WI38 (cell line): Measurements from ENCODE around the gene EPHA3.

Source experiments
- H3K4me3 ChIP-seq: 2 replicates; pipeline ENCODE4 v1.5.1; 2011; ENCODE audit warnings: low read depth, mild to moderate bottlenecking, control low read depth, low read length
- TF ChIP-seq, protein P1 (sequence below): IDR thresholded peaks from 2 replicates; pipeline ENCODE4 v1.5.1; 2012; ENCODE audit warnings: low read depth, mild to moderate bottlenecking, control low read depth, low read length

The EPHA3 gene

DNA sequence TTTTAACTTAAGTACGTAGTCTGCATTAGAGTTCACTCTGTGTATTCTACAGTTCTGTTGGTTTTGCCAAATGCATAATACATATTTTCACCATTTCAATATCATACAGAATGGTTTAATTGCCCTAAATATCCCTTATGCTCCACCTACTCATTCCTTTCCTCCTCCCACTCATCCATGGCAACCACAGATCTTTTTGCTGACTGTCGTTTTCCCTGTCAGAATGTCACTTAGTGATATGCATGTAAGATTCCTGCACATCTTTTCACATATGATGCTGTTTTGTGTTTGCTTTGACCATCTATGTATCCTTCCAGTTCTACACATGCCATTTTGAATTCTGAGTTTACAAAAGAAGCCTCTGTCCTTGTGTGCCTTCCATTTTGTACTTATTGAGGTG is 36.7 kb downstream of the EPHA3 start:
- TF ChIP-seq, protein P1, sequence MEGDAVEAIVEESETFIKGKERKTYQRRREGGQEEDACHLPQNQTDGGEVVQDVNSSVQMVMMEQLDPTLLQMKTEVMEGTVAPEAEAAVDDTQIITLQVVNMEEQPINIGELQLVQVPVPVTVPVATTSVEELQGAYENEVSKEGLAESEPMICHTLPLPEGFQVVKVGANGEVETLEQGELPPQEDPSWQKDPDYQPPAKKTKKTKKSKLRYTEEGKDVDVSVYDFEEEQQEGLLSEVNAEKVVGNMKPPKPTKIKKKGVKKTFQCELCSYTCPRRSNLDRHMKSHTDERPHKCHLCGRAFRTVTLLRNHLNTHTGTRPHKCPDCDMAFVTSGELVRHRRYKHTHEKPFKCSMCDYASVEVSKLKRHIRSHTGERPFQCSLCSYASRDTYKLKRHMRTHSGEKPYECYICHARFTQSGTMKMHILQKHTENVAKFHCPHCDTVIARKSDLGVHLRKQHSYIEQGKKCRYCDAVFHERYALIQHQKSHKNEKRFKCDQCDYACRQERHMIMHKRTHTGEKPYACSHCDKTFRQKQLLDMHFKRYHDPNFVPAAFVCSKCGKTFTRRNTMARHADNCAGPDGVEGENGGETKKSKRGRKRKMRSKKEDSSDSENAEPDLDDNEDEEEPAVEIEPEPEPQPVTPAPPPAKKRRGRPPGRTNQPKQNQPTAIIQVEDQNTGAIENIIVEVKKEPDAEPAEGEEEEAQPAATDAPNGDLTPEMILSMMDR: no peak
- no peak overlapping the region for H3K4me3 ChIP-seq

DNA sequence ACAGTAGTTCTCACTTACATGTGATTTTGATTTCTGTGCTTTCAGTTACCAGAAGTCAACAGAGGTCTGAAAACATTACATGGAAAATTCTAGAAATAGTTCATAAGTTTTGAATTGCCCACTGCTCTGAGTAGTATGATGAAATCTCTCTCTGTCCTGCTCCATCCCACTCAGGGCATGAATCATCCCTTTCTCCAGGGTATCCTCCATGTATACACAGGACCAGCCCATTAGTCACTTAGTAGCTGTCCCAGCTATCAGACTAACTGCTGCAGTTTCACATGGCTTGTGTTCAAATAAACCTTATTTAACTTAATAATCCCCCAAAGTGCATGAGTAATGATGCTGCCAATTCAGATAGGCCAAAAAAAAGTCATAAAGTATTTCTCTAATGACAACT is 38.6 kb downstream of the EPHA3 start:
- TF ChIP-seq, protein P1: no peak
- no peak overlapping the region for H3K4me3 ChIP-seq

DNA sequence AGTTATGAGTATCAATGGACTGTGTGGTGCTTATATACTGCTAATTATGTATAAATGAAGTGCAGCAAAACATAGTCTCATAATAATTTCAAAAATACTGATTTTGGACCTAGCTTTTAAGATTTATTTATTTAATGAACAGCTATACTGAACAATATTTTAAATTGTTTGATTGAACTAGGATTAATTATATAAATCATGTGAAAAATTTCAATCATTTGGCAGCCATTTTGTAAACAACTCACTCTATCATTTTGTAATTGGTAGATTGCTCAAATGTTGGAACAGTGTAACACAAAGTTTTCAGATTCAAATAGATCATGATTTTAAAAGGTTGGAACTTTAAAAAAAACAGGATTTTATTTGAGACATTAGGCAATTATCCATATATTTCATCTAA is 47.0 kb downstream of the EPHA3 start:
- H3K4me3 ChIP-seq: no peak overlapping the region
- TF ChIP-seq, protein P1: no peak

GRCh38 chr3:89155811-89156210 is 48.4 kb downstream of the EPHA3 start:
- TF ChIP-seq, protein P1: no peak

GRCh38 chr3:89157575-89157974 is 50.2 kb downstream of the EPHA3 start:
- TF ChIP-seq, protein P1: no peak

More at GRCh38 chr3:89155811-89156210, 48.4 kb downstream of the EPHA3 start:
- H3K4me3 ChIP-seq: no peak overlapping the region

DNA sequence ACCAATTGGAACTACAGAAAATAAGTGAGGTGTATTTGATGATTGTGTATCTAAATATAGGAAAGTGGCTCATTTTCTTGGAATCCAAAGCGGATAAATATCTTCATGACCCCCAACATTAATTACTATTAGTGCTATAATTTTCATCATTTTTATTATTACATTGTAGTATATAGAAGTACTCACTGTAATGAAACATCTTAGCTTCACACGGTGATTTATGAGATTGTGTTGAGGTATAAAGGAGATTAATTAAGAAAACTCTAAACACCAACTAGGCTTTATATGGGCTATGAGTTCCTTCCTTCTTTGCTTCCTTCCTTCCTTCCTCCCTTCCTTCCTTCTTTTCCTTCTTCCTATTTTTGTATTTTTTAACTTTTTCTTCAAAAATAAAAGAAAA is 52.2 kb downstream of the EPHA3 start:
- TF ChIP-seq, protein P1: no peak
- no peak overlapping the region for H3K4me3 ChIP-seq

More at GRCh38 chr3:89157575-89157974, 50.2 kb downstream of the EPHA3 start:
- H3K4me3 ChIP-seq: no peak overlapping the region

- no peak overlapping the region for H3K4me3 ChIP-seq
- TF ChIP-seq, protein P1: no peak
Measured at GRCh38 chr3:89164774-89165173, 57.4 kb downstream of the EPHA3 start.
